C4-2B (cell line): ENCODE results near the gene MRPL43.

ENCODE experiments used
- H3K27ac ChIP-seq: fragments of 450-650 bp; 2 replicates; pipeline ENCODE4 v1.5.1; 2017
- ZFX ChIP-seq: fragments of 450-650 bp; IDR thresholded peaks from 2 replicates; pipeline ENCODE4 v1.6.1; 2017
- TF ChIP-seq, protein P1 (sequence below): fragments of 450-650 bp; conservative IDR thresholded peaks from 2 replicates; pipeline ENCODE4 v1.5.1; 2017; ENCODE audit warnings: mild to moderate bottlenecking

MRPL43 gene

DNA sequence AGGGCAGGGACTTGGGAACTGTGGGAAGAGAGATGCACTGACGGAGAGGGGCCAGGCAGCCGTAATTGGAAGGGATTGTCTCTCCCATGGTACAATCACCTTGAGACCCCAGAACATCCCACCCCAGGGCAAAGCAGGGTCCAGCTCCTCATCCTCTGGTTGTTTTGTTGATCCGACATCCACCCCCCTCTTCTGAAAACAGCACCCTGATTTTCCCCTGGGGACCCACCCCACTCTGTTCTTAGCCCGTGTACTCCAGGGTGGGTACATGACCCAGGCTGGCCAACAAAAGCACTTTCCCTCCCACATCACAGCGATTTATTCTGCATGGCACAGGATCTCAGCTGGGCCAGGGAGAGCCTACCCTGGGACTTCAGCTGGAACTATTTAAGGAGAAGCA is 29.5 kb upstream of the MRPL43 start:
- no peak overlapping the region for H3K27ac ChIP-seq
- no peak for TF ChIP-seq ZFX
- TF ChIP-seq, protein P1, sequence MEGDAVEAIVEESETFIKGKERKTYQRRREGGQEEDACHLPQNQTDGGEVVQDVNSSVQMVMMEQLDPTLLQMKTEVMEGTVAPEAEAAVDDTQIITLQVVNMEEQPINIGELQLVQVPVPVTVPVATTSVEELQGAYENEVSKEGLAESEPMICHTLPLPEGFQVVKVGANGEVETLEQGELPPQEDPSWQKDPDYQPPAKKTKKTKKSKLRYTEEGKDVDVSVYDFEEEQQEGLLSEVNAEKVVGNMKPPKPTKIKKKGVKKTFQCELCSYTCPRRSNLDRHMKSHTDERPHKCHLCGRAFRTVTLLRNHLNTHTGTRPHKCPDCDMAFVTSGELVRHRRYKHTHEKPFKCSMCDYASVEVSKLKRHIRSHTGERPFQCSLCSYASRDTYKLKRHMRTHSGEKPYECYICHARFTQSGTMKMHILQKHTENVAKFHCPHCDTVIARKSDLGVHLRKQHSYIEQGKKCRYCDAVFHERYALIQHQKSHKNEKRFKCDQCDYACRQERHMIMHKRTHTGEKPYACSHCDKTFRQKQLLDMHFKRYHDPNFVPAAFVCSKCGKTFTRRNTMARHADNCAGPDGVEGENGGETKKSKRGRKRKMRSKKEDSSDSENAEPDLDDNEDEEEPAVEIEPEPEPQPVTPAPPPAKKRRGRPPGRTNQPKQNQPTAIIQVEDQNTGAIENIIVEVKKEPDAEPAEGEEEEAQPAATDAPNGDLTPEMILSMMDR = no peak

DNA sequence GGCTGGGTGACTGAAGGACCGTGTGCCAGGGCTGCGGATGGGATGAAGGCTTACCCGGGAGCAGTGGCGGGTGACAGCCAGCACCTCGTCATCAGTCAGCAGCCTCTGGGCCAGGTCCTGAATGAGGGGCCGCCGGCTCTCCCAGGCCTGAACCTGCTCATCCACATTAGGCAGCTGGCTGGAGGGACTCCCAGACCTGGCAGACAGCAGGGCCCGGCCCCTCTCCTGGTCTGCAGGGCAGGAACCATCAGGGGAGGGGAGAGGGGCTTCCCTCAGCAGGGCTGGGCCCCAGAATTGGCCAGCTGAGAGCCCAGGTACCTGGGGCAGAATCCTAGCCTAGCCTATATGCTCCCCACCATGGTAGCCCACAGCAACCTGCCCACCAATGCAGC is 28.3 kb upstream of the MRPL43 start:
- H3K27ac ChIP-seq = no peak overlapping the region

DNA sequence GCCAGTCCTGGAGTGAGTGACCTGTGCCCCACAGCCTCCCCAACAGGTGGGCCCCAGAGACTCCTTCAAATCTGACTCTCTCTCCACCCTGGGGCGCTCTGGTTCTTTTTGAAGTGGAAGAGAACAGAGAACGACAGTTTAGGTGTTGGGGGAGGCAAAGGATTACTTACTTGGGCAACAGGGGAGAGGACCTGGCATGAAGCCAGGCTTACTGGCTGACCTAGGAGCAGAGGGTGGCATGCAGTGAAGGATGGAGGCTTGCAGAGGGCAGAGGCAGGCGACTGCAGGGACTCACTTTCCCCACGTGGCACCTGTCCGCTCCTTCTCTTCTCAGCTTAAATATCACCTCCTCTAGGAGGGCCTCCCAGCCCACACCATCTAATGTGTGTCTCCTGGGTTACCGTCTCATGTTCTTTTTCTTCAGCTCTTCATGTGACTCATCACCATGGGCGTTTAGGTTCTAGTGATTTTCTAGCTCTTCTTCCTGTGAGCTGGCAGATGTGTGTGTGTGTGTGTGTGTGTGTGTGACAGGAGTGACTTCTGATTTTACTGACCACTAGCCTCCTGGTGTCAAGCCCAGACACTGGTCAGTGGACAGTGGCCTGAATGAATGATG is 27.8 kb upstream of the MRPL43 start:
- H3K27ac ChIP-seq = no peak overlapping the region
- no peak for TF ChIP-seq ZFX
- TF ChIP-seq, protein P1 = no peak

More for the DNA sequence above, 28.3 kb upstream of the MRPL43 start:
- TF ChIP-seq ZFX = no peak
- TF ChIP-seq, protein P1 = no peak

- TF ChIP-seq ZFX = no peak
- TF ChIP-seq, protein P1 = peak; percentile 76
Observed at GRCh38 chr10:101014230-101014884, 27.1 kb upstream of the MRPL43 start.

GRCh38 chr10:101013365-101013825 is 26.1 kb upstream of the MRPL43 start:
- TF ChIP-seq, protein P1 = no peak
- TF ChIP-seq ZFX = no peak
- H3K27ac ChIP-seq = no peak overlapping the region

More at GRCh38 chr10:101014230-101014884, 27.1 kb upstream of the MRPL43 start:
- no peak overlapping the region for H3K27ac ChIP-seq

GRCh38 chr10:101012525-101013364 is 25.4 kb upstream of the MRPL43 start:
- H3K27ac ChIP-seq = no peak overlapping the region
- no peak for TF ChIP-seq ZFX
- TF ChIP-seq, protein P1 = peak; percentile 82
